C4-2B (cell line): ENCODE data around the gene SLC16A5.

Source experiments
- H3K27ac ChIP-seq: fragments of 450-650 bp; 2 replicates; pipeline ENCODE4 v1.5.1; 2017
- ZFX ChIP-seq: fragments of 450-650 bp; IDR thresholded peaks from 2 replicates; pipeline ENCODE4 v1.6.1; 2017
- TF ChIP-seq, protein P1 (sequence below): fragments of 450-650 bp; conservative IDR thresholded peaks from 2 replicates; pipeline ENCODE4 v1.5.1; 2017; ENCODE audit warnings: mild to moderate bottlenecking

Gene SLC16A5

DNA sequence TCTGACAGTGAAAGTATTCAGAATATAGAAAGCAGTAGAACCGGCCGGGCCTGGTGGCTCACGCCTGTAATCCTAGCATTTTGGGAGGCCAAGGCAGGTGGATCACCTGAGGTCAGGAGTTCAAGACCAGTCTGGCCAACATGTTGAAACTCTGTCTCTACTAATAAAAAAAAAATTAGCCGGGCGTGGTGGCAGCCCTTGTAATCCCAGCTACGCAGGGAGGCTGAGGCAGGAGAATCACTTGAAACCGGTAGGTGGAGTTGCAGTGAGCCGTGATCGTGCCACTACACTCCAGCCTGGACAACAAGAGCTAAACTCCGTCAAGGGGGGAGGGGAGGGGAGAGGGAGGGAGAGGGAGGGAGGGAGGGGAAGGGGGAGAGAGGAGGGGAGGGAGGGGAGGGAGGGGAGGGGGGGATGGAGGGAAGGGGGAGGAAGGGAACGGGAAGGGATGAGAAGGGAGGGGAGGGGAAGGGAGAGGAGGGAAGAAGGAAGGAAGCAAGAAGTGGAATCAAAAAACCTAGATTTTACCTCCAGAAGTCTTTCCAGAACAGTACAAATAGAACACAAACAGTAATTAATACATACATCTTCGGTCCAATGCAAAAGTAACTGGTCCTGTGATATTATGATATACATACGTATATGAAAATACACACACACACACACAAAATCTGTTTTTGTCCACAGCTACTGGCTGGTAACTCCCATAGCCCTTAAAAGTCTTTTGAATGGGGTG, 54.6 kb downstream of the SLC16A5 start:
- H3K27ac ChIP-seq: no peak overlapping the region
- TF ChIP-seq, protein P1, sequence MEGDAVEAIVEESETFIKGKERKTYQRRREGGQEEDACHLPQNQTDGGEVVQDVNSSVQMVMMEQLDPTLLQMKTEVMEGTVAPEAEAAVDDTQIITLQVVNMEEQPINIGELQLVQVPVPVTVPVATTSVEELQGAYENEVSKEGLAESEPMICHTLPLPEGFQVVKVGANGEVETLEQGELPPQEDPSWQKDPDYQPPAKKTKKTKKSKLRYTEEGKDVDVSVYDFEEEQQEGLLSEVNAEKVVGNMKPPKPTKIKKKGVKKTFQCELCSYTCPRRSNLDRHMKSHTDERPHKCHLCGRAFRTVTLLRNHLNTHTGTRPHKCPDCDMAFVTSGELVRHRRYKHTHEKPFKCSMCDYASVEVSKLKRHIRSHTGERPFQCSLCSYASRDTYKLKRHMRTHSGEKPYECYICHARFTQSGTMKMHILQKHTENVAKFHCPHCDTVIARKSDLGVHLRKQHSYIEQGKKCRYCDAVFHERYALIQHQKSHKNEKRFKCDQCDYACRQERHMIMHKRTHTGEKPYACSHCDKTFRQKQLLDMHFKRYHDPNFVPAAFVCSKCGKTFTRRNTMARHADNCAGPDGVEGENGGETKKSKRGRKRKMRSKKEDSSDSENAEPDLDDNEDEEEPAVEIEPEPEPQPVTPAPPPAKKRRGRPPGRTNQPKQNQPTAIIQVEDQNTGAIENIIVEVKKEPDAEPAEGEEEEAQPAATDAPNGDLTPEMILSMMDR: no peak
- TF ChIP-seq ZFX: no peak

DNA sequence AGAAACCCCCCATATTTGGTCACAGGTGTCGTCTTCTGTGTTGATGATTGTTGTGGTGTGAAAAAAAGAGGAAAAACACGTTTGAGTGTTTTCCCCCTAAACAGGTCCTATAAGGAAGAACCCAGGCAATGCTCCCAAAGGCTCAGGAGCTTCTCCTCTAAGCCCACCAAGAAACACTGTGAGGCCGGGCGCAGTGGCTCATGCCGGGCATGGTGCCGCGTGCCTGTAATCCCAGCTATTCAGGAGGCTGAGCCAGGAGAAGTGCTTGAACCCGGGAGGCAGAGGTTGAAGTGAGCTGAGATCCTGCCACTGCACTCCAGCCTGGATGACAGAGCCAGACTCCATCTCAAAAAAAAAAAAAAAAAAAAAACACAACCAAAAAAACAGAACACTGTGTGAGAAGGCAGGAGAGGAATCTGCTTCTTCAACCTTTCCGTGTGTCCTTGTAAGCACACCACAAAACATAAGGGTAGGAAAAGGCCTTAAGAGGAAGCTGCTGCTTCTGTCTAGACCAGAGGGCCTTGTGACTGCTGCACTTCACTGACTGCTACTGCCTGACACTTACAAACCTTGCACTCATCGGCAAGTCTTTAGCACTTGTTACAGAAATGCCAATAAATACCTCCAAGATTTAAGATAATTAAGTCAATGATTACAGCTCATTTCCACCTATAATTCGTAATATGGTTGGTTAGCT, 57.2 kb downstream of the SLC16A5 start:
- TF ChIP-seq, protein P1: no peak
- no peak for TF ChIP-seq ZFX
- H3K27ac ChIP-seq: no peak overlapping the region

DNA sequence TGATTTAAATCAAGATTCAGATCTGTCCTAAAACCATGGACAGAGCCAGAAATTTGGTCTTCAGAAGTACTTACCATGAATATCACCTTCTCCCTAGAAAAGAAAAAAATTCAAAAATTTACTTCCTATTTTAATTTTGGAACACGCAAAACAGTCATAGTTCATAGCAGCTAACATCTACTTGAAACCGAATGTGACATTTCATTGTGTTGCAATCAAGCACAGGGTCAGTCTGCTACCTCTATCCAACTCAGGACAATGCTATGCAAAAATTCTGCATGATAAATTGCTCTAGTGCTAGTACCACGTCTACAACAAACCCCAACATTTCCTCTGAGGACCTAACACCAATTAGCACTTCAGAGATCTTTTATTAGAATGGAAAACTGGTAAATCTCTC, 58.8 kb downstream of the SLC16A5 start:
- H3K27ac ChIP-seq: no peak overlapping the region
- TF ChIP-seq, protein P1: no peak
- no peak for TF ChIP-seq ZFX

DNA sequence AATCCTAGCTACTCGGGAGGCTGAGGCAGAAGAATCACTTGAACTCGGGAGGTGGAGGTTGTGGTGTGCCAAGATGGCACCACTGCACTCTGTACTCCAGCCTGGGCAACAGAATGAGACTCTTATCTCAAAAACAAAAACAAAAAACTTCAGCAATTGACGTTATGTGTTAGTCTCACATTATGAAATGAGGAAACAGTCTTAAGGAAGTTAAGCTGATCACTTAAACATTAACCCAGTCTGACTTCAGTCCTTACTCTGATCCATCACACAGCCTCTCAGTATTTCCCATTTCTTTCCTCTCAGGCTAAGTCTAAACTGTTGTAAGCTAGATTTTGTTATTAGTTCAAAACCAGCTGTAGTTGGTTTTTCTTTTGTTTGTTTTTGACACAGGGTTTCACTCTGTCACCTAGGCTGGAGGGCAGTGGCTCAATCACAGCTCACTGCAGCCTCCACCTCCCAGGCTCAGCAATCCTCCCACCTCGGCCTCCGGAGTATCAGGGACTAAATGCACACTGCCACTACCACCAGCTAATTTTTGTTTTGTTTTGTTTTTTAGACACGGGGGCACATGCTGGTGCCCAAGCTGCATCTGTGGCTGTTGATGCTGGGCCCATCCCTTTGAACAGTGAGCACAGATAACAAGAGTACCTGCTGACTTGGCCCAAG, 60.3 kb downstream of the SLC16A5 start:
- no peak overlapping the region; the same call in 1 of the 2 replicates for H3K27ac ChIP-seq
- TF ChIP-seq ZFX: no peak
- TF ChIP-seq, protein P1: no peak

DNA sequence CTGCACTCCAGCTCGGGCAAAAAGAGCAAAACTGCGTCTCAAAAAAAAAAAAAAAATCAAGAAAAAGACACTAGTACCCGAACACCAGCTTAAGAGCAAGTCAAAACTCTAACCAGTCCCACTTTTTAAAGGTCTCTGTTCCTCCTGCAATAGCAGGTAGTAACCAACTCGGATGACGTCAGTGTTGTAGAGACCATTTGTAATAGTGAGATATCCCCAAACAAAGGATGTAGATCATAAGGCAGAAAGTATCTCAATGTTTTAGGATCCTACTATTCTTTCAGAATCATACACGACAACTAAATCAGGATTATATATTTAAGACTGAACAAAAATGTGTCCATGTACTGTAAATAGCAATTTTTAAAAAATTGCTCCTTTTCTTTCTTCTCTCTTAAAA, 64.2 kb downstream of the SLC16A5 start:
- TF ChIP-seq, protein P1: no peak
- TF ChIP-seq ZFX: no peak
- H3K27ac ChIP-seq: no peak overlapping the region

DNA sequence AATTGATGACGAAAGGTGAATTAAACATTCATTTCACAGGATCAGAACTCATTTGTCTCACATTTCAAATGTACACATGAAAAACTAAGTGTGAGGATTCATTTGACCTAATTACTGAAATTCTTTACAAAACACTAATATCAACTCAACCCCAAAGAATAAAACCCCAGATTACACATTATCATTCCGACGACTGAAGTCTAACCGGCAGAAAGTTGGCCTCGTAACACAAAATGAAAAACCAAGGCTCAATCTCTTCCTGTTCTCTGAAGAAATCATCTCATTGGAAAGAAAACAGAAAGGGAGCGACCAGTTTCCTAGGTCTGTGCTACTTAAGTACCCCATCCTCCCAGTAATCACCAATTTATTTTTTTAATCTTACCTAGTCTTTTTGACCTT, 64.8 kb downstream of the SLC16A5 start:
- H3K27ac ChIP-seq: peak overlapping the region; percentile 88; the same call in 1 of the 2 replicates
- TF ChIP-seq, protein P1: no peak
- no peak for TF ChIP-seq ZFX
